Activated T-helper 17 cell treated with anti-CD3 and anti-CD28 coated beads, Interleukin-2, amount 50 U/mL, for 72 hours (primary cell): Measurements from ENCODE around the gene DLG2. TPM values are rescaled to one million over a fixed set of nuclear protein-coding genes. Genes with fewer than 3 reads are reported as not detected.
"Not testable (repeated sequence)": the region's sequence is repeated elsewhere in the genome, so short reads cannot be mapped to it uniquely, and the experiment has no call there.

Experiments
- ATAC-seq: fragments of 150-1000 bp; cut with Tn5 transposase; replicated peaks from 2 replicates; pipeline ENCODE4 v1.10.0; 2021; ENCODE audit warnings: mild to moderate bottlenecking, moderate library complexity
- H3K27ac Mint-ChIP-seq: one replicate; pipeline ENCODE4 v1.8.0; 2022; ENCODE audit warnings: mixed read lengths
- H3K27me3 Mint-ChIP-seq: one replicate; pipeline ENCODE4 v1.8.0; 2022; ENCODE audit warnings: mixed read lengths
- H3K36me3 Mint-ChIP-seq: one replicate; pipeline ENCODE4 v1.8.0; 2022; ENCODE audit warnings: low read depth, mild to moderate bottlenecking, mixed read lengths
- H3K4me1 Mint-ChIP-seq: one replicate; pipeline ENCODE4 v1.8.0; 2022; ENCODE audit warnings: mixed read lengths
- H3K4me3 Mint-ChIP-seq: one replicate; pipeline ENCODE4 v1.8.0; 2022; ENCODE audit warnings: mild to moderate bottlenecking, mixed read lengths
- H3K9me3 Mint-ChIP-seq: one replicate; pipeline ENCODE4 v1.8.0; 2022; ENCODE audit warnings: mixed read lengths
- total RNA-seq, 2 donors: library from RNA; stranded (reverse); gene quantifications; one replicate each; pipeline ENCODE4 v1.2.3, GENCODE V29; 2022

The DLG2 gene
- total RNA-seq, 2 donors from 2014 or later = 1.5 to 1.9 TPM

DNA sequence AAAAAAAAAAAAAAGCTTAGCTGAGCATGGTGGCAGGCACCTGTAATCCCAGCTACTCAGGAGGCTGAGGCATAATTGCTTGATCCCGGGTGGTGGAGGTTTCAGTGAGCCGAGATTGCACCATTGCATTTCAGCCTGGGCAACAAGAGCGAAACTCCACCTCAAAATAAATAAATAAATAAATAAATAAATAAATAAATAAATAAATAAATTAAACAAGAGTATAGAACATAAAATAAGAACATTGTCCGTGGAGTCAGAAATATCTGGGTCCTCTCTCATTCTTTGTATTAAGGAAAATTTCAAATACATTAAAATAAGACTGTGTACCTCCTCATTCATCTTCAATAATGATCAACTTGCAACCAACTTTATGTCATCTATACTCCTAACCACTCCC lies 843.0 kb downstream of the DLG2 start:
- H3K4me3 Mint-ChIP-seq, ATAC-seq, H3K27me3 Mint-ChIP-seq, H3K4me1 Mint-ChIP-seq, H3K27ac Mint-ChIP-seq, H3K36me3 Mint-ChIP-seq: not testable (repeated sequence)
- H3K9me3 Mint-ChIP-seq = peaks cover 17% of the 10 kb centered on the region

DNA sequence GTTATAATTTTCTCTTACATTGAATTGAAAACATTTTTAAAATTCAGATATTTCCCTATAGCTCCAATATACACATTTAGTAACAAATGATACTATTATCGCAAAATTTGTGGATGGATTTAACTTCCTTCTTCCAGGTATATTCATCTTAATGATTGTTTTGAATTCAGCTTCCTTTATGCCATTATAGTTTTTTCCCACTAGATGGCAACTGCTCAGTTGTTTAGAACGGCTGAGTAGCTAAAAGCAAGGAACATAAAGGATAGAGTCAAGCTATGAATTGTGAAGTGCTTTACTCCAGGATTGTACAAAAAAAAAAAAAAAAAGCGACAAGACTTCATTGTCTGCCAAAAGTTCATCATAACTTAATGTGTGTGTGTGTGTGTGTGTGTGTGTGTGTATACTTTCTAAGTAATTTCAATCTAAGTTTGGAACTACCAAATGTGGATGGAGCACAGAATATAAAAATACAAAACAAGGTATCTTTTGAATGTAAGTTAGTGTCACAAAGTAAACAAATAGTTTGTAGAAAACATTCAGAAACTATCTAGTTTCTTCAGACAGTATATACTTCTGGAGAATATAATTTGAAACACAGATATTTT lies 846.4 kb downstream of the DLG2 start:
- Mint-ChIP-seq H3K36me3 (no peaks in the 10 kb centered on the region), H3K27ac (no peak overlapping the region), H3K9me3 (peaks cover 22% of the 10 kb centered on the region), H3K4me3 (no peak overlapping the region), H3K27me3 (no peaks in the 10 kb centered on the region), H3K4me1 (no peaks in the 10 kb centered on the region)
- no peak for ATAC-seq

- peaks cover 32% of the 10 kb centered on the region for H3K9me3 Mint-ChIP-seq
- no peak overlapping the region for H3K27ac Mint-ChIP-seq
- no peaks in the 10 kb centered on the region for H3K27me3 Mint-ChIP-seq
Observed at GRCh38 chr11:84775503-84775902, 851.6 kb downstream of the DLG2 start.

GRCh38 chr11:84763931-84764330 lies 863.2 kb downstream of the DLG2 start:
- Mint-ChIP-seq H3K9me3 (peaks cover 18% of the 10 kb centered on the region), H3K36me3 (no peaks in the 10 kb centered on the region), H3K4me1 (no peaks in the 10 kb centered on the region), H3K27ac (no peak overlapping the region), H3K27me3 (no peaks in the 10 kb centered on the region), H3K4me3 (no peak overlapping the region)
- ATAC-seq = no peak

More at GRCh38 chr11:84775503-84775902, 851.6 kb downstream of the DLG2 start:
- no peak for ATAC-seq
- Mint-ChIP-seq H3K4me3 (no peak overlapping the region), H3K36me3 (no peaks in the 10 kb centered on the region), H3K4me1 (no peaks in the 10 kb centered on the region)

- Mint-ChIP-seq H3K9me3 (peaks cover 17% of the 10 kb centered on the region), H3K4me3 (no peak overlapping the region), H3K36me3 (no peaks in the 10 kb centered on the region), H3K27ac (no peak overlapping the region), H3K27me3 (no peaks in the 10 kb centered on the region), H3K4me1 (no peaks in the 10 kb centered on the region)
- ATAC-seq = no peak
Observed at GRCh38 chr11:84757711-84758110, 869.4 kb downstream of the DLG2 start.

GRCh38 chr11:84751371-84751770 lies 875.8 kb downstream of the DLG2 start:
- Mint-ChIP-seq H3K4me1 (no peaks in the 10 kb centered on the region), H3K27me3 (no peaks in the 10 kb centered on the region), H3K27ac (no peak overlapping the region), H3K36me3 (no peaks in the 10 kb centered on the region), H3K4me3 (no peak overlapping the region), H3K9me3 (peaks cover 21% of the 10 kb centered on the region)
- ATAC-seq = no peak

GRCh38 chr11:84747871-84748270 lies 879.3 kb downstream of the DLG2 start:
- H3K36me3 Mint-ChIP-seq = no peaks in the 10 kb centered on the region
- H3K27ac Mint-ChIP-seq = no peak overlapping the region
- no peaks in the 10 kb centered on the region for H3K27me3 Mint-ChIP-seq
- ATAC-seq = no peak
- peaks cover 19% of the 10 kb centered on the region for H3K9me3 Mint-ChIP-seq
- H3K4me3 Mint-ChIP-seq = no peak overlapping the region
- no peaks in the 10 kb centered on the region for H3K4me1 Mint-ChIP-seq

DNA sequence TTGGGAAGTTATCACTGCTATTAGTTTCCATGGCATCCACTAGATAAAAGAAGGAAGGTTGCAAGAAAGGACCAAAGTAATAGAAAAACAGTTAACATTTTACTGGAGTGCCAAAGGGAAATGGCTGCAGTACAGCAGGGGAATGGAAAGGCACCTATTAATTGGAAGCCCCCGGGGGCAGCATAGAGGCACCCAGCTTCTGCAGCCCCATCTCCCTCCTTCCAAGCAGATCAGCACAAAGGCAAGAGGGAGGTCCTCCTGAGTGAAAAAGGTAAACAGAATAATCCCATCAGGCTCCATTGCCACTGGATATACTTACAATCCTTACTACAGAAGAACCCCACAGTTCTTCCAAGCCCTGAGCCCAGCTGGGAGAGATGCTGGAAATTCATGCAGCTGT lies 887.1 kb downstream of the DLG2 start:
- H3K27ac Mint-ChIP-seq = no peak overlapping the region
- H3K36me3 Mint-ChIP-seq = no peaks in the 10 kb centered on the region
- no peak overlapping the region for H3K4me3 Mint-ChIP-seq
- H3K27me3 Mint-ChIP-seq = no peaks in the 10 kb centered on the region
- ATAC-seq = no peak
- no peaks in the 10 kb centered on the region for H3K4me1 Mint-ChIP-seq
- peaks cover 21% of the 10 kb centered on the region for H3K9me3 Mint-ChIP-seq

GRCh38 chr11:84724256-84724655 lies 902.9 kb downstream of the DLG2 start:
- Mint-ChIP-seq H3K9me3 (peaks cover 21% of the 10 kb centered on the region), H3K4me1 (no peaks in the 10 kb centered on the region), H3K4me3 (no peak overlapping the region), H3K27me3 (no peaks in the 10 kb centered on the region), H3K36me3 (no peaks in the 10 kb centered on the region), H3K27ac (no peak overlapping the region)
- no peak for ATAC-seq

DNA sequence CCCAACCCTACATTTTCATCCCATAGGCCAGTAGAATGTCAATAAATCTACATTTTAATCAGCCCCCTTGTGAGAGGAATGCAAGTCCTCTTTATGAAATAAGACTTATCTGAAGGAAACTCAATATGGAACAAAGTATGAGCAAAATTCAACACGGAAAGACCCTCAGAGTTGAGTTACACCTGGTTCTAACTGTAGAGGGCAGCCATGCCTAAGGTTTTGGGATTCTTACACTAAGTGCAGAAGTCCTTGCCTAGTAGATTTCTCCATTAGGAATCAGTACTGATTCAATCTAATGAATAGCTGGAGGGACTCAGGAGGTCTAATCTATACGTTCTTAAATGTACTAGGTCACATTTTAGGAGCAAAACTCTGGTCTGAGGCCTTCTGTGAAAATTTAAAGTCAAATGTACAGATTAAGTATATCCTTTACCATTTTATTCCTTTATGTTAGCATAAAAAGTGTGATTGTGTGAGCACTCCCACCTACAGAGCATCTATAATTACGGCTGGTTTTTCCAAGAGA lies 904.5 kb downstream of the DLG2 start:
- no peaks in the 10 kb centered on the region for H3K4me1 Mint-ChIP-seq
- no peak overlapping the region for H3K27ac Mint-ChIP-seq
- no peak overlapping the region for H3K4me3 Mint-ChIP-seq
- H3K36me3 Mint-ChIP-seq = no peaks in the 10 kb centered on the region
- peaks cover 20% of the 10 kb centered on the region for H3K9me3 Mint-ChIP-seq
- ATAC-seq = no peak
- no peaks in the 10 kb centered on the region for H3K27me3 Mint-ChIP-seq

DNA sequence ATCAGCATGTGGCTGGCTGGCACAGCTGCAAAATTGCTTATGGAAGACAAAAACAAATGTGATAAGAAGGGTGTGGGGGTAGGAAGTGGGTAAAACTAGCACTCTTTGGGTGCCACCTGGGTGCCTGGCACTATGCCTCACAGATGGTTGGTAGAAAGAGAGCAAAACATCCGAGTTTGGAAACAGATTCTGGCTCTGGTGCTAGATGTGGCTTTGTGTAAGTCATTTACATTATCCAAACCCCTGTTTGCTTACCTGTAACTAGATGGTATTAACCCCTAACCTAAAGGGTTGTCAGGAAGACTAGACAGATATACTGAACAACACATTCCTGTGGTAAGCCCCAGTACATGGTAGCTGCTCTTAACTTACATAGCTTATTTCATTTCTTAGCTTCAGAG lies 905.6 kb downstream of the DLG2 start:
- H3K4me3 Mint-ChIP-seq = no peak overlapping the region
- H3K27ac Mint-ChIP-seq = no peak overlapping the region
- no peak for ATAC-seq
- H3K4me1 Mint-ChIP-seq = no peaks in the 10 kb centered on the region
- peaks cover 20% of the 10 kb centered on the region for H3K9me3 Mint-ChIP-seq
- no peaks in the 10 kb centered on the region for H3K27me3 Mint-ChIP-seq
- no peaks in the 10 kb centered on the region for H3K36me3 Mint-ChIP-seq

- Mint-ChIP-seq H3K9me3 (peaks cover 18% of the 10 kb centered on the region), H3K4me3 (no peak overlapping the region), H3K36me3 (no peaks in the 10 kb centered on the region), H3K27ac (no peak overlapping the region), H3K4me1 (no peaks in the 10 kb centered on the region), H3K27me3 (no peaks in the 10 kb centered on the region)
- ATAC-seq = no peak
Observed at GRCh38 chr11:84720706-84721402, 906.3 kb downstream of the DLG2 start.

DNA sequence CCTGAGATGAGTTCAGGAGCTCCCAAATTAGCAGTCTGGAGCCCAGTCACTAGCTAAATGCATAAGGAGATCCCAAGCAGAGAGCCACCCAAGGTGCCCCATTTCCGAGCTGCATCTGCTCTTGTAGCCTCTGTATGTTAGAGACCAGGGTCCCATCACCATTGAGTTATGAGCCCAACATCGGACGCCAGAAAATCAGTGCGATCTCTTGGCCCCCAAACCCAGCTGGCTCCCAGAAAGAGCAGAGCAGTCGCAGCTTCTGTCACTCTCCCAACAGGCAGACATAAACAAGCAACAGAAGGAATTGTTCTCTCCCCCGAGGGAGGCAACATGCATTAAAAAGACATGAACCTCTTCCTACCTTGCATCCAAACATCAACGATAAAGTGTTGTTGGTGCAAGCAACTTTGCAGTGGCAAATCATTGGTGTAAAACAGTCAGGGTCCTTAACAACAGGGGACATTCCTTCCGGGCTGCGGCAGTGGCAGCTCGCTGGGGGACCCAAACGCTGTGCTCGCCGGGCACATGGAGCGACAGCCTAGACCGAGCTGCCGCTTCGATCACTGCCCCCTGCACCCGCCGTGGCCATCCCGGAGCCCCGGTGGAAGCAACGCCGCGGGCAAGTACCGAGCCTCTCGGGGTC lies 907.1 kb downstream of the DLG2 start:
- no peaks in the 10 kb centered on the region for H3K27me3 Mint-ChIP-seq

DNA sequence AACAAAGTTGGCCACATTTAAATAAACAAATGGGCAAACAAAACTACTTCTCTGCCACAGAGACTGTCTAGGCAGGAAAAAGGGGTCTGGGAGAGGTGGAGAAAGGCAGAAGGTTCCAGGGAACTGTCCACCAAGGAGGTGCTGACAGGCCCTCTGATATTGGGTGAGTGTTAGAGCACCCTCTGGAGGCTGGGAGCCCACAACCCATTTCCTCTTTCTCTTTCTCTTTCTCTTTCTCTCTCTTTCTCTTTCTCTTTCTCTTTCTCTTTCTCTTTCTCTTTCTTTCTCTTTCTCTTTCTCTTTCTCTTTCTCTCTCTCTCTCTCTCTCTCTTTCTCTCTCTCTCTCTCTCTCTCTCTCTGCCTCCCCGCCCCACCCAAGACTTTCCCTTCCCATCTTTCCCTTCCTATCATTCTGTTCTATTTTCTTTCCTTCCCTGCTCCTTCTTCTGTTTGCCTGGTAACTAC lies 912.8 kb downstream of the DLG2 start:
- no peaks in the 10 kb centered on the region for H3K36me3 Mint-ChIP-seq
- no peak overlapping the region for H3K4me3 Mint-ChIP-seq
- no peaks in the 10 kb centered on the region for H3K27me3 Mint-ChIP-seq

More for the DNA sequence above, 907.1 kb downstream of the DLG2 start:
- no peak for ATAC-seq
- Mint-ChIP-seq H3K9me3 (peaks cover 16% of the 10 kb centered on the region), H3K27ac (no peak overlapping the region), H3K4me1 (no peaks in the 10 kb centered on the region), H3K36me3 (no peaks in the 10 kb centered on the region), H3K4me3 (no peak overlapping the region)

DNA sequence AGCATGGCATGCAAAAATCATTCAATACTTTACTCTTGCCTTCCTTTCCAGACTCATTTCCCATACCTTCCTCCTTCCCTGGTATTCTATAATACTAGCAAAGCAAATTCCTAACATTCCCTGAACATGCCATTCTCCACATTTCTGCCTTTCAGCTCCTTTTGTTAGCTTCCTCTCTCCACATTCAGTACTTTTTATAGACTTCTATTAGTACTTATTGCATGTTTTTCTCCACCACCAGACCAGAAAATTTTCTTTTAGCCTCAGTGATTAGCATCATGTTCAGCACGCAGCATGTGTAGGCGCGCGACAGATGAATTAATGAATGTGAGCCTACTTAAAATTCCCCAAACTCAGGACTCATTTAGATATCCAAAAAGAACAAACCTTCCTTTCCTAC lies 935.3 kb downstream of the DLG2 start:
- peaks cover 27% of the 10 kb centered on the region for H3K9me3 Mint-ChIP-seq
- H3K4me1 Mint-ChIP-seq = no peaks in the 10 kb centered on the region
- no peak for ATAC-seq
- H3K4me3 Mint-ChIP-seq = no peak overlapping the region
- H3K27ac Mint-ChIP-seq = no peak overlapping the region
- no peaks in the 10 kb centered on the region for H3K36me3 Mint-ChIP-seq
- H3K27me3 Mint-ChIP-seq = no peaks in the 10 kb centered on the region

More for the DNA sequence above, 912.8 kb downstream of the DLG2 start:
- no peaks in the 10 kb centered on the region for H3K4me1 Mint-ChIP-seq
- no peak overlapping the region for H3K27ac Mint-ChIP-seq
- ATAC-seq = no peak
- peaks cover 16% of the 10 kb centered on the region for H3K9me3 Mint-ChIP-seq
